Caco-2 (cell line): ENCODE measurements around the gene INTS2. TPM values are rescaled to one million over a fixed set of nuclear protein-coding genes. Genes with fewer than 3 reads are reported as not detected.

Experiments used
- BruUV-seq: library from RNA; stranded (reverse); fragments of 400-500 nt; replicated peaks from 2 replicates; lab custom pipeline; 2021; lab: Mats Ljungman, UMichigan
- CTCF ChIA-PET: fragments of 300-600 bp; sonication (Branson Sonifier 250); formaldehyde crosslinking; loops from one replicate; lab custom pipeline; 2022; ENCODE audit warnings: antibody characterized with exemption; lab: Charles Lee
- POLR2A ChIA-PET: fragments of 300-600 bp; sonication (Branson Sonifier 250); formaldehyde crosslinking; loops from one replicate; lab custom pipeline; 2022; ENCODE audit warnings: antibody characterized with exemption; lab: Charles Lee
- DNase-seq, 2 experiments: peaks; one replicate each; pipeline versions ENCODE4 v3.0.0 to v3.0.0-alpha.2; 2020 to 2022
- H3K27me3 ChIP-seq: replicated peaks from 2 replicates; pipeline ENCODE4 v1.6.0; 2011; ENCODE audit warnings: low read length; ENCODE audit not compliant: control insufficient read depth, insufficient read depth
- H3K36me3 ChIP-seq: 2 replicates; pipeline ENCODE4 v1.5.1; 2011; ENCODE audit warnings: low read length; ENCODE audit not compliant: control insufficient read depth, insufficient read depth
- H3K4me1 ChIP-seq: fragments of 250-450 bp; sonication (Bioruptor Pico); 2 replicates; pipeline ENCODE4 v1.5.1; 2020; ENCODE audit warnings: mild to moderate bottlenecking
- H3K4me3 ChIP-seq: 2 replicates; pipeline ENCODE4 v1.5.1; 2011; ENCODE audit warnings: low read depth, mild to moderate bottlenecking, control low read depth, low read length
- H3K9me3 ChIP-seq: fragments of 250-450 bp; sonication (Bioruptor Pico); 2 replicates; pipeline ENCODE4 v1.5.1; 2020; ENCODE audit warnings: mild to moderate bottlenecking, moderate library complexity
- H3K27ac Mint-ChIP-seq: one replicate; pipeline ENCODE4 v1.8.0; 2022; ENCODE audit warnings: mixed read lengths; ENCODE audit not compliant: unreplicated experiment
- H3K27me3 Mint-ChIP-seq: one replicate; pipeline ENCODE4 v1.8.0; 2022; ENCODE audit warnings: mixed read lengths; ENCODE audit not compliant: insufficient read depth, unreplicated experiment
- H3K36me3 Mint-ChIP-seq: one replicate; pipeline ENCODE4 v1.8.0; 2022; ENCODE audit warnings: mild to moderate bottlenecking, mixed read lengths; ENCODE audit not compliant: insufficient read depth, unreplicated experiment
- H3K4me1 Mint-ChIP-seq: one replicate; pipeline ENCODE4 v1.8.0; 2022; ENCODE audit warnings: low read depth, mixed read lengths; ENCODE audit not compliant: unreplicated experiment
- H3K4me3 Mint-ChIP-seq: one replicate; pipeline ENCODE4 v1.8.0; 2022; ENCODE audit warnings: mild to moderate bottlenecking, moderate library complexity, mixed read lengths; ENCODE audit not compliant: unreplicated experiment
- H3K9me3 Mint-ChIP-seq: one replicate; pipeline ENCODE4 v1.8.0; 2022; ENCODE audit warnings: mixed read lengths; ENCODE audit not compliant: unreplicated experiment
- intact Hi-C: fragments of 100-400 bp; cut with micrococcal nuclease; formaldehyde crosslinking; loops from one replicate; pipeline ENCODE4 v1.10.0; 2022; ENCODE audit not compliant: unreplicated experiment
- total RNA-seq: library from RNA; stranded (reverse); gene quantifications from 2 replicates; pipeline ENCODE4 v1.2.3, GENCODE V29; 2022
- TF ChIP-seq, protein P1 (sequence below), 2 experiments: fragments of 200-600 bp in 1 of 2; IDR thresholded peaks; 1 replicate in 1 of 2; 2 replicates in 1 of 2; pipeline versions ENCODE4 v1.5.1 to v1.8.0; 2011 to 2022; ENCODE audit warnings: antibody characterized with exemption in 1 of 2, control low read depth in 1 of 2, inconsistent platforms in 1 of 2, low read depth in 1 of 2, low read length in 1 of 2, mild to moderate bottlenecking in 1 of 2, moderate library complexity in 1 of 2; ENCODE audit not compliant: insufficient read depth in 1 of 2, severe bottlenecking in 1 of 2, unreplicated experiment in 1 of 2

The INTS2 gene
- total RNA-seq, 1 experiment from 2014 or later: 20.8 TPM

DNA sequence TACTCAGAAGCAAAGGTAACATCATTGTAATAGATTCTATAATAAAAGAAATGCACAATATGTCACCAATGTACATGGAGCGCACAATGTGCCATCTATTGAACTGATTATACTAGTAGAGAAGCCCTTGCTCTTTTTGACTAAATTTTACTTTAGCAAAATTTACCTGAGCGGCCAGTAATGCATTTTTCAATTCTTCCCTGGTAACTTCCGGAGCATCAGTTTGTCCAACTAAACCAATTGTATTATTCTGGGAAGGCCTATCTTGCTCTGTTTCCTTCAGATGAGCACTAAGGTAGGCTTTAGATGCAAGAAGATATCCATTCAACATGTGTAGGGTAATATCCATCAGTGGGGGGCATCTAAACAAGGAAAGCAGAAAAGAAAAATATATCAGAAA, 55.7 kb downstream of the INTS2 start:
- Histone ChIP-seq H3K36me3 (no peaks in the 10 kb centered on the region), H3K4me1 (no peaks in the 10 kb centered on the region), H3K4me3 (no peak overlapping the region), H3K27me3 (no peaks in the 10 kb centered on the region), H3K9me3 (no peaks in the 10 kb centered on the region)
- POLR2A ChIA-PET: no interaction called here
- Mint-ChIP-seq H3K36me3 (peaks cover 7% of the 10 kb centered on the region), H3K4me3 (no peak overlapping the region), H3K27me3 (no peaks in the 10 kb centered on the region), H3K4me1 (peaks cover 10% of the 10 kb centered on the region), H3K9me3 (no peaks in the 10 kb centered on the region), H3K27ac (no peak overlapping the region)
- DNase-seq: no peak
- intact Hi-C loops: no loop called here
- no TSS peak for BruUV-seq
- TF ChIP-seq, protein P1, sequence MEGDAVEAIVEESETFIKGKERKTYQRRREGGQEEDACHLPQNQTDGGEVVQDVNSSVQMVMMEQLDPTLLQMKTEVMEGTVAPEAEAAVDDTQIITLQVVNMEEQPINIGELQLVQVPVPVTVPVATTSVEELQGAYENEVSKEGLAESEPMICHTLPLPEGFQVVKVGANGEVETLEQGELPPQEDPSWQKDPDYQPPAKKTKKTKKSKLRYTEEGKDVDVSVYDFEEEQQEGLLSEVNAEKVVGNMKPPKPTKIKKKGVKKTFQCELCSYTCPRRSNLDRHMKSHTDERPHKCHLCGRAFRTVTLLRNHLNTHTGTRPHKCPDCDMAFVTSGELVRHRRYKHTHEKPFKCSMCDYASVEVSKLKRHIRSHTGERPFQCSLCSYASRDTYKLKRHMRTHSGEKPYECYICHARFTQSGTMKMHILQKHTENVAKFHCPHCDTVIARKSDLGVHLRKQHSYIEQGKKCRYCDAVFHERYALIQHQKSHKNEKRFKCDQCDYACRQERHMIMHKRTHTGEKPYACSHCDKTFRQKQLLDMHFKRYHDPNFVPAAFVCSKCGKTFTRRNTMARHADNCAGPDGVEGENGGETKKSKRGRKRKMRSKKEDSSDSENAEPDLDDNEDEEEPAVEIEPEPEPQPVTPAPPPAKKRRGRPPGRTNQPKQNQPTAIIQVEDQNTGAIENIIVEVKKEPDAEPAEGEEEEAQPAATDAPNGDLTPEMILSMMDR (IDR thresholded peaks at IDR 0.05; ENCODE audit: insufficient read depth in 1 of 2, low read depth in 1 of 2, low read length in 1 of 2, severe bottlenecking in 1 of 2, unreplicated experiment in 1 of 2): no peak
- CTCF ChIA-PET: no interaction called here

DNA sequence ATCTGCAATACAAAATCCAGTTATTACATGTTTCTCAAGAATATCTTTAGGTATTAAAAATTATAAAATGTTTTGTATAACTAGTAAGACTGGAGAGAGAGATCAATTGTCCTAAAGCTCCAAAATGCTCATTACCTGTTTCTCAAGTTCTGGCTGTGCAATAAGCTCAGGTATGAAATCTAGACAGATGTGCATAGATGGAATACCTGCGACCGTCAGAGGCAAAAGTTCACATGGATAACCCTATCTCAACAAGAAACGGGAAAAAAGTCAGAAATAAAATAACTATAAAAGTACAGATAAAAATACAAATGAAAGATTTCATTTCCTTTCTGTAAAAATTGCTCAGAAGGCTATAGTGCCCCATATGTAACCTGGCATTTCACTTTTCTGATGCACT, 58.6 kb downstream of the INTS2 start:
- Histone ChIP-seq H3K27me3 (no peaks in the 10 kb centered on the region), H3K9me3 (no peaks in the 10 kb centered on the region), H3K36me3 (no peaks in the 10 kb centered on the region; the same call in 1 of the 2 replicates), H3K4me1 (peaks cover 5% of the 10 kb centered on the region; the same call in 1 of the 2 replicates), H3K4me3 (no peak overlapping the region)
- Mint-ChIP-seq H3K4me1 (peaks cover 7% of the 10 kb centered on the region), H3K9me3 (no peaks in the 10 kb centered on the region), H3K27me3 (no peaks in the 10 kb centered on the region), H3K27ac (no peak overlapping the region), H3K36me3 (peaks cover 7% of the 10 kb centered on the region), H3K4me3 (no peak overlapping the region)
- CTCF ChIA-PET: no interaction called here
- intact Hi-C loops: no loop called here
- no TSS peak for BruUV-seq
- POLR2A ChIA-PET: no interaction called here
- DNase-seq: no peak
- TF ChIP-seq, protein P1 (IDR thresholded peaks at IDR 0.05; ENCODE audit: insufficient read depth in 1 of 2, low read depth in 1 of 2, low read length in 1 of 2, severe bottlenecking in 1 of 2, unreplicated experiment in 1 of 2): no peak

DNA sequence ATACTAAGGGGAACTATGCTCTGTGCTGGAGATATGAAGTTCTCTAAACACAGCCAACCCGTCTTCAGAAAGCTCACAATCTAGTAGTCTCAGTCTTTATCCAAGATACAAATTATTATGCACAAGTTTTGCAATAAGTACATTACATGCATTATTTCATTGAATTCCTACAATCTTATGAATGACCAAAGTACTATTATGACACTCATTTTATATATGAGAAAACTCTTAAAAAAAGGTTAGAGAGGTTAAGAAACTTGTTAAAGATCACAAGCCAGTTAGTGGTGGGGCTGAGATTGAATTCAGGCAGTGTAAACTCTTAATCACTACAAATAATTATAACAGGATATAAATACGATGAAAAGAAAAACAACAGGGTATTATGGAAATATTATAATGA, 59.7 kb downstream of the INTS2 start:
- no peaks in the 10 kb centered on the region; the same call in 1 of the 2 replicates for H3K36me3 ChIP-seq
- no peak for DNase-seq
- TF ChIP-seq, protein P1 (IDR thresholded peaks at IDR 0.05; ENCODE audit: insufficient read depth in 1 of 2, low read depth in 1 of 2, low read length in 1 of 2, severe bottlenecking in 1 of 2, unreplicated experiment in 1 of 2): no peak
- peaks cover 6% of the 10 kb centered on the region; the same call in 1 of the 2 replicates for H3K4me1 ChIP-seq
- no peaks in the 10 kb centered on the region for H3K9me3 Mint-ChIP-seq
- H3K4me1 Mint-ChIP-seq: no peaks in the 10 kb centered on the region
- H3K4me3 Mint-ChIP-seq: no peak overlapping the region
- no peak overlapping the region for H3K4me3 ChIP-seq
- intact Hi-C loops: no loop called here
- no peaks in the 10 kb centered on the region for H3K27me3 ChIP-seq
- BruUV-seq: no TSS peak
- H3K9me3 ChIP-seq: no peaks in the 10 kb centered on the region
- CTCF ChIA-PET: no interaction called here
- peaks cover 14% of the 10 kb centered on the region for H3K36me3 Mint-ChIP-seq
- H3K27ac Mint-ChIP-seq: no peak overlapping the region
- POLR2A ChIA-PET: no interaction called here
- no peaks in the 10 kb centered on the region for H3K27me3 Mint-ChIP-seq
